ENCODE results near the gene CIAO3. TPM values are rescaled to one million over a fixed set of nuclear protein-coding genes. Genes with fewer than 3 reads are reported as not detected.

The CIAO3 gene
- total and polyA plus RNA-seq, 10 of the 15 experiments (the other 5 are each of a cell fraction or from before 2014, with no cell fraction given) = 1.4 to 37.5 (median 30.8) TPM

DNA sequence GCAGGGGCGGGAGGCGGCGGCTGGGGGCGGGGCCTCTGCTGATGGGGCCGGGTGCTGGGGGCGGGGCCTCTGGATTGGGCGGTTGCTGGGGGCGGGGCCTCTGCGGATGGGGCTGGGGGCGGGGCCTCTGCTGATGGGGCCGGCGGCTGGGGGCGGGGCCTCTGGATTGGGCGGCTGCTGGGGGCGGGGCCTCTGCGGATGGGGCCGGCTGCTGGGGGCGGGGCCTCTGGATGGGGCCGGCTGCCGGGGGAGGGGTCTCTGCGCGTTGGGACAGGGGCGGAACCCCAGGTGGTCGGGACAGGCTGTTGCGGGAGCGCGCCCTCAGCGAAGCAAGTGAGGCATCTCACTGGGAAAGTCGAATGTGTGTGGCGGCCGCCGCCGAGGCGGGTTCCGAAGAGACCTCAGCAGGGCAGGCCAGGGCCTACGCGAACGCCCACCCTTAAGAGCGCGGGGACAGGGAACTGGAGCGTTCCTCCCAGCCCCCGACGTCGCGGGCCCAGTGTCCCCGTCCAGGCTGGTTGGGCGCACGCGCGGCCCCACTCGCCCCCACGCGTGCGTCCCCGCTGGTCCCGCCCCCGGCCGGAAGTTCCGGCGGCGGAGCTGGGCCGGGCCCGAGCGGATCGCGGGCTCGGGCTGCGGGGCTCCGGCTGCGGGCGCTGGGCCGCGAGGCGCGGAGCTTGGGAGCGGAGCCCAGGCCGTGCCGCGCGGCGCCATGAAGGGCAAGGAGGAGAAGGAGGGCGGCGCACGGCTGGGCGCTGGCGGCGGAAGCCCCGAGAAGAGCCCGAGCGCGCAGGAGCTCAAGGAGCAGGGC lies 60.8 kb downstream of the CIAO3 start, which contains the start of gene STUB1 (continued):
- 0 out of 2 replicates have a peak, but pooled peaks have one; percentile 47 for TF ChIP-seq ZNF217 (IDR thresholded peaks at IDR 0.05)
- TF ChIP-seq MEF2A (IDR thresholded peaks at IDR 0.05; ENCODE audit: insufficient read depth, low read depth, low read length) = no peak
- no peak for TF ChIP-seq YBX1 (IDR thresholded peaks at IDR 0.05)
- TF ChIP-seq, protein P1, sequence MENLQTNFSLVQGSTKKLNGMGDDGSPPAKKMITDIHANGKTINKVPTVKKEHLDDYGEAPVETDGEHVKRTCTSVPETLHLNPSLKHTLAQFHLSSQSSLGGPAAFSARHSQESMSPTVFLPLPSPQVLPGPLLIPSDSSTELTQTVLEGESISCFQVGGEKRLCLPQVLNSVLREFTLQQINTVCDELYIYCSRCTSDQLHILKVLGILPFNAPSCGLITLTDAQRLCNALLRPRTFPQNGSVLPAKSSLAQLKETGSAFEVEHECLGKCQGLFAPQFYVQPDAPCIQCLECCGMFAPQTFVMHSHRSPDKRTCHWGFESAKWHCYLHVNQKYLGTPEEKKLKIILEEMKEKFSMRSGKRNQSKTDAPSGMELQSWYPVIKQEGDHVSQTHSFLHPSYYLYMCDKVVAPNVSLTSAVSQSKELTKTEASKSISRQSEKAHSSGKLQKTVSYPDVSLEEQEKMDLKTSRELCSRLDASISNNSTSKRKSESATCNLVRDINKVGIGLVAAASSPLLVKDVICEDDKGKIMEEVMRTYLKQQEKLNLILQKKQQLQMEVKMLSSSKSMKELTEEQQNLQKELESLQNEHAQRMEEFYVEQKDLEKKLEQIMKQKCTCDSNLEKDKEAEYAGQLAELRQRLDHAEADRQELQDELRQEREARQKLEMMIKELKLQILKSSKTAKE (IDR thresholded peaks at IDR 0.05; ENCODE audit: low read depth, poor library complexity, severe bottlenecking) = no peak
- TF ChIP-seq NBN (IDR thresholded peaks at IDR 0.05) = peak; percentile 45; the same call in 1 of the 2 replicates
- TF ChIP-seq IRF4 (IDR thresholded peaks at IDR 0.05; ENCODE audit: low read depth, low read length) = no peak
- TF ChIP-seq, protein P2, sequence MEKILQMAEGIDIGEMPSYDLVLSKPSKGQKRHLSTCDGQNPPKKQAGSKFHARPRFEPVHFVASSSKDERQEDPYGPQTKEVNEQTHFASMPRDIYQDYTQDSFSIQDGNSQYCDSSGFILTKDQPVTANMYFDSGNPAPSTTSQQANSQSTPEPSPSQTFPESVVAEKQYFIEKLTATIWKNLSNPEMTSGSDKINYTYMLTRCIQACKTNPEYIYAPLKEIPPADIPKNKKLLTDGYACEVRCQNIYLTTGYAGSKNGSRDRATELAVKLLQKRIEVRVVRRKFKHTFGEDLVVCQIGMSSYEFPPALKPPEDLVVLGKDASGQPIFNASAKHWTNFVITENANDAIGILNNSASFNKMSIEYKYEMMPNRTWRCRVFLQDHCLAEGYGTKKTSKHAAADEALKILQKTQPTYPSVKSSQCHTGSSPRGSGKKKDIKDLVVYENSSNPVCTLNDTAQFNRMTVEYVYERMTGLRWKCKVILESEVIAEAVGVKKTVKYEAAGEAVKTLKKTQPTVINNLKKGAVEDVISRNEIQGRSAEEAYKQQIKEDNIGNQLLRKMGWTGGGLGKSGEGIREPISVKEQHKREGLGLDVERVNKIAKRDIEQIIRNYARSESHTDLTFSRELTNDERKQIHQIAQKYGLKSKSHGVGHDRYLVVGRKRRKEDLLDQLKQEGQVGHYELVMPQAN (conservative IDR thresholded peaks at IDR 0.05) = peak; percentile 81
- no peak for TF ChIP-seq TCF3 (IDR thresholded peaks at IDR 0.05; ENCODE audit: borderline replicate concordance, insufficient read depth, low read depth, low read length)
- TF ChIP-seq LARP7 (IDR thresholded peaks at IDR 0.05) = peak; percentile 94
- TF ChIP-seq BRCA1 (IDR thresholded peaks at IDR 0.05; ENCODE audit: low read depth, low read length) = no peak
- TF ChIP-seq RB1 (IDR thresholded peaks at IDR 0.05; ENCODE audit: borderline replicate concordance) = peak; percentile 62; the same call in 1 of the 2 replicates
- no peak for TF ChIP-seq HDAC6 (IDR thresholded peaks at IDR 0.05; ENCODE audit: unreplicated experiment)
- TF ChIP-seq MYB (IDR thresholded peaks at IDR 0.05; ENCODE audit: borderline replicate concordance, low read depth, low read length) = no peak
- no peak for TF ChIP-seq RELA (IDR thresholded peaks at IDR 0.05; ENCODE audit: borderline replicate concordance, partially characterized antibody)
- no peak for TF ChIP-seq ASH2L (IDR thresholded peaks at IDR 0.05; ENCODE audit: borderline replicate concordance, low read depth)
- no peak for TF ChIP-seq FOXM1 (IDR thresholded peaks at IDR 0.05; ENCODE audit: low read depth, low read length)
- TF ChIP-seq MTA3 (IDR thresholded peaks at IDR 0.05; ENCODE audit: borderline replicate concordance, low read length) = no peak
- no peak for TF ChIP-seq BMI1 (IDR thresholded peaks at IDR 0.05; ENCODE audit: borderline replicate concordance)
- no peak for TF ChIP-seq ZBED1 (IDR thresholded peaks at IDR 0.05; ENCODE audit: borderline replicate concordance)
- no peak for TF ChIP-seq SMC3 (IDR thresholded peaks at IDR 0.05; ENCODE audit: borderline replicate concordance, low read length)
- TF ChIP-seq RBBP5 (conservative IDR thresholded peaks at IDR 0.05) = no peak
- TF ChIP-seq, protein P3, sequence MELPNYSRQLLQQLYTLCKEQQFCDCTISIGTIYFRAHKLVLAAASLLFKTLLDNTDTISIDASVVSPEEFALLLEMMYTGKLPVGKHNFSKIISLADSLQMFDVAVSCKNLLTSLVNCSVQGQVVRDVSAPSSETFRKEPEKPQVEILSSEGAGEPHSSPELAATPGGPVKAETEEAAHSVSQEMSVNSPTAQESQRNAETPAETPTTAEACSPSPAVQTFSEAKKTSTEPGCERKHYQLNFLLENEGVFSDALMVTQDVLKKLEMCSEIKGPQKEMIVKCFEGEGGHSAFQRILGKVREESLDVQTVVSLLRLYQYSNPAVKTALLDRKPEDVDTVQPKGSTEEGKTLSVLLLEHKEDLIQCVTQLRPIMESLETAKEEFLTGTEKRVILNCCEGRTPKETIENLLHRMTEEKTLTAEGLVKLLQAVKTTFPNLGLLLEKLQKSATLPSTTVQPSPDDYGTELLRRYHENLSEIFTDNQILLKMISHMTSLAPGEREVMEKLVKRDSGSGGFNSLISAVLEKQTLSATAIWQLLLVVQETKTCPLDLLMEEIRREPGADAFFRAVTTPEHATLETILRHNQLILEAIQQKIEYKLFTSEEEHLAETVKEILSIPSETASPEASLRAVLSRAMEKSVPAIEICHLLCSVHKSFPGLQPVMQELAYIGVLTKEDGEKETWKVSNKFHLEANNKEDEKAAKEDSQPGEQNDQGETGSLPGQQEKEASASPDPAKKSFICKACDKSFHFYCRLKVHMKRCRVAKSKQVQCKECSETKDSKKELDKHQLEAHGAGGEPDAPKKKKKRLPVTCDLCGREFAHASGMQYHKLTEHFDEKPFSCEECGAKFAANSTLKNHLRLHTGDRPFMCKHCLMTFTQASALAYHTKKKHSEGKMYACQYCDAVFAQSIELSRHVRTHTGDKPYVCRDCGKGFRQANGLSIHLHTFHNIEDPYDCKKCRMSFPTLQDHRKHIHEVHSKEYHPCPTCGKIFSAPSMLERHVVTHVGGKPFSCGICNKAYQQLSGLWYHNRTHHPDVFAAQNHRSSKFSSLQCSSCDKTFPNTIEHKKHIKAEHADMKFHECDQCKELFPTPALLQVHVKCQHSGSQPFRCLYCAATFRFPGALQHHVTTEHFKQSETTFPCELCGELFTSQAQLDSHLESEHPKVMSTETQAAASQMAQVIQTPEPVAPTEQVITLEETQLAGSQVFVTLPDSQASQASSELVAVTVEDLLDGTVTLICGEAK (IDR thresholded peaks at IDR 0.05; ENCODE audit: borderline replicate concordance) = no peak

Data from GM12878 (cell line).